Ascending aorta (tissue), 2 donors: Measurements from ENCODE around the gene RPL27. TPM values are rescaled to one million over a fixed set of nuclear protein-coding genes. Genes with fewer than 3 reads are reported as not detected.
"Not testable (repeated sequence)": the region's sequence is repeated elsewhere in the genome, so short reads cannot be mapped to it uniquely, and the experiment has no call there.

Experiments
- DNase-seq, 2 donors: peaks; one replicate each; pipeline ENCODE4 v3.0.0-alpha.2; 2019; ENCODE audit warnings: low spot score in 2 of 2
- H3K27ac ChIP-seq, 2 donors: fragments of 200-600 bp; sonication (generic); one replicate each; pipeline ENCODE4 v1.5.1; 2016 to 2017; ENCODE audit warnings: mild to moderate bottlenecking in 1 of 2
- H3K27me3 ChIP-seq: fragments of 200-600 bp; sonication (generic); one replicate; pipeline ENCODE4 v1.5.1; 2017
- H3K36me3 ChIP-seq, 2 donors: fragments of 200-600 bp; sonication (generic); one replicate each; pipeline ENCODE4 v1.5.1; 2016
- H3K4me1 ChIP-seq, 2 donors: fragments of 200-600 bp; sonication (generic); one replicate each; pipeline ENCODE4 v1.5.1; 2016 to 2017; ENCODE audit warnings: mild to moderate bottlenecking in 1 of 2
- H3K4me3 ChIP-seq, 2 donors: fragments of 200-600 bp; sonication (generic); one replicate each; pipeline ENCODE4 v1.5.1; 2016 to 2017; ENCODE audit warnings: mild to moderate bottlenecking in 1 of 2
- H3K9me3 ChIP-seq, 2 donors: fragments of 200-600 bp; sonication (generic); one replicate each; pipeline ENCODE4 v1.5.1; 2016
- CTCF ChIP-seq, 3 experiments: fragments of 200-600 bp in 2 of 3; fragments of 450-650 bp in 1 of 3; sonication (generic) in 2 of 3; IDR thresholded peaks; one replicate each; pipeline ENCODE4 v1.5.1; 2016 to 2019; ENCODE audit warnings: antibody characterized with exemption in 3 of 3, mild to moderate bottlenecking in 1 of 3, moderate library complexity in 1 of 3
- intact Hi-C: fragments of 100-400 bp; cut with DNase I; formaldehyde crosslinking; loops from one replicate; pipeline ENCODE4 v1.15.1; 2023
- total RNA-seq: library from RNA; depleted of rRNA; stranded (reverse); fragments of >200 nt; gene quantifications from one replicate; pipeline ENCODE4 v1.1.0, GENCODE V29; 2016

RPL27 gene
- total RNA-seq, 1 donor from 2014 or later, result 417 TPM

GRCh38 chr17:42989726-42990652 is 8.2 kb upstream of the RPL27 start:
- no peaks in the 10 kb centered on the region for H3K27me3 ChIP-seq
- TF ChIP-seq CTCF (IDR thresholded peaks at IDR 0.05), result no peak
- no peaks in the 10 kb centered on the region for H3K9me3 ChIP-seq
- no peaks in the 10 kb centered on the region for H3K4me1 ChIP-seq
- intact Hi-C loops, result loop anchor here (10.0 kb wide), 1 partner anchor 145 kb away; the partner anchor contains the start of gene AOC2
- H3K27ac ChIP-seq, result no peak overlapping the region
- H3K4me3 ChIP-seq, result no peak overlapping the region
- no peak for DNase-seq
- peaks cover 61 to 68% of the 10 kb centered on the region in 2 donors for H3K36me3 ChIP-seq

- TF ChIP-seq CTCF (IDR thresholded peaks at IDR 0.05), result no peak
- DNase-seq, result no peak
- Histone ChIP-seq H3K9me3 (no peaks in the 10 kb centered on the region), H3K27ac (no peak overlapping the region), H3K4me3 (no peak overlapping the region), H3K4me1 (no peaks in the 10 kb centered on the region), H3K27me3 (no peaks in the 10 kb centered on the region), H3K36me3 (peaks cover 50 to 56% of the 10 kb centered on the region in 2 donors)
- intact Hi-C loops, result loop anchor here (10.0 kb wide), 1 partner anchor 147 kb away; the partner anchor contains the start of gene AOC2
Measured at GRCh38 chr17:42991471-42991870, 6.7 kb upstream of the RPL27 start.

- H3K27me3 ChIP-seq, result no peaks in the 10 kb centered on the region
- H3K9me3 ChIP-seq, result no peaks in the 10 kb centered on the region
- no peak for DNase-seq
- no peak for TF ChIP-seq CTCF (IDR thresholded peaks at IDR 0.05)
- H3K36me3 ChIP-seq, result peaks cover 39 to 47% of the 10 kb centered on the region in 2 donors
- H3K27ac ChIP-seq, result no peak overlapping the region
- peaks cover 0 to 5% of the 10 kb centered on the region in 2 donors for H3K4me1 ChIP-seq
- intact Hi-C loops, result loop anchor here (10.0 kb wide), 1 partner anchor 148 kb away; the partner anchor contains the start of gene AOC2
- H3K4me3 ChIP-seq, result no peak overlapping the region
Measured at GRCh38 chr17:42992872-42993271, 5.3 kb upstream of the RPL27 start.

- H3K36me3 ChIP-seq, result peaks cover 30 to 36% of the 10 kb centered on the region in 2 donors
- not testable (repeated sequence) for H3K27ac ChIP-seq, H3K4me1 ChIP-seq, H3K27me3 ChIP-seq, H3K4me3 ChIP-seq, DNase-seq, H3K9me3 ChIP-seq
- intact Hi-C loops, result loop anchor here (10.0 kb wide), 1 partner anchor 149 kb away; the partner anchor contains the start of gene AOC2
Measured at GRCh38 chr17:42993913-42994312, 4.3 kb upstream of the RPL27 start.

- Histone ChIP-seq H3K27me3 (no peaks in the 10 kb centered on the region), H3K9me3 (no peaks in the 10 kb centered on the region), H3K4me1 (peaks cover 7 to 13% of the 10 kb centered on the region in 2 donors), H3K36me3 (peaks cover 26 to 38% of the 10 kb centered on the region in 2 donors), H3K27ac (peak overlapping the region; percentile 61 to 91), H3K4me3 (peak overlapping the region; percentile 18 to 40)
- intact Hi-C loops, result loop anchor here (10.0 kb wide), 1 partner anchor 153 kb away; the partner anchor contains the start of gene AOC2
- no peak for DNase-seq
- no peak for TF ChIP-seq CTCF (IDR thresholded peaks at IDR 0.05)
Measured at GRCh38 chr17:42997390-42997983, 732 bp upstream of the RPL27 start.
